GM21825 (cell line): Measurements from ENCODE around the gene PLXNB1.
"Not testable (repeated sequence)": the region's sequence is repeated elsewhere in the genome, so short reads cannot be mapped to it uniquely, and the experiment has no call there.

ENCODE experiments used
- ATAC-seq: cut with Tn5 transposase; IDR thresholded peaks from one replicate; pipeline ENCODE4 v1.9.1; 2021; ENCODE audit warnings: mild to moderate bottlenecking, moderate library complexity; ENCODE audit not compliant: unreplicated experiment

PLXNB1 gene

GRCh38 chr3:48464713-48465221 is 34.9 kb upstream of the PLXNB1 start:
- no peak for ATAC-seq

GRCh38 chr3:48463703-48464102 is 33.8 kb upstream of the PLXNB1 start:
- no peak for ATAC-seq

GRCh38 chr3:48461767-48462166 is 31.9 kb upstream of the PLXNB1 start:
- ATAC-seq: not testable (repeated sequence)

- ATAC-seq: no peak
These were observed 30.6 kb upstream of the PLXNB1 start for GRCh38 chr3:48460517-48460902.

- ATAC-seq: no peak
These were observed 30.1 kb upstream of the PLXNB1 start for GRCh38 chr3:48459773-48460516.

- ATAC-seq: no peak
These were observed 29.4 kb upstream of the PLXNB1 start for GRCh38 chr3:48459331-48459730.

- no peak for ATAC-seq
These were observed 26.6 kb upstream of the PLXNB1 start for GRCh38 chr3:48456456-48456855.

GRCh38 chr3:48451270-48451669 is 21.4 kb upstream of the PLXNB1 start:
- ATAC-seq: no peak

- ATAC-seq: peak; percentile 84
These were observed 16.7 kb upstream of the PLXNB1 start, which contains the start of gene ATRIP for GRCh38 chr3:48446425-48447193. Gene ATRIP (plus strand): TSS chr3:48446737. CDS start chr3:48446846, 109 bp downstream.

- no peak for ATAC-seq
These were observed 16.1 kb upstream of the PLXNB1 start for GRCh38 chr3:48446043-48446424.

- ATAC-seq: no peak
These were observed 15.5 kb upstream of the PLXNB1 start for GRCh38 chr3:48445277-48445882.

GRCh38 chr3:48441940-48442339 is 12.1 kb upstream of the PLXNB1 start:
- ATAC-seq: no peak

GRCh38 chr3:48440590-48440958 is 10.7 kb upstream of the PLXNB1 start:
- ATAC-seq: peak; percentile 1

- peak; percentile 95 for ATAC-seq
These were observed 10.1 kb upstream of the PLXNB1 start, which contains the start of the genes CCDC51 and TMA7 for GRCh38 chr3:48439820-48440589. Gene CCDC51 (minus strand): TSS chr3:48440119. CDS start chr3:48435128, 4,991 bp downstream. Gene TMA7 (plus strand): TSS chr3:48440257. CDS start chr3:48440297, 40 bp downstream.

GRCh38 chr3:48437812-48438211 is 7.9 kb upstream of the PLXNB1 start:
- no peak for ATAC-seq

- no peak for ATAC-seq
These were observed 7.0 kb upstream of the PLXNB1 start for GRCh38 chr3:48436855-48437254.

GRCh38 chr3:48436477-48436787 is 6.5 kb upstream of the PLXNB1 start:
- ATAC-seq: no peak

- ATAC-seq: no peak
These were observed 6.0 kb upstream of the PLXNB1 start for GRCh38 chr3:48435774-48436476.

GRCh38 chr3:48435223-48435595 is 5.3 kb upstream of the PLXNB1 start:
- no peak for ATAC-seq

GRCh38 chr3:48434591-48435222 is 4.8 kb upstream of the PLXNB1 start:
- no peak for ATAC-seq
